ENCODE results near the gene NRIP3.

GRCh38 chr11:8963569-8964323 is 40.1 kb downstream of the NRIP3 start:
- TF ChIP-seq, protein P1, sequence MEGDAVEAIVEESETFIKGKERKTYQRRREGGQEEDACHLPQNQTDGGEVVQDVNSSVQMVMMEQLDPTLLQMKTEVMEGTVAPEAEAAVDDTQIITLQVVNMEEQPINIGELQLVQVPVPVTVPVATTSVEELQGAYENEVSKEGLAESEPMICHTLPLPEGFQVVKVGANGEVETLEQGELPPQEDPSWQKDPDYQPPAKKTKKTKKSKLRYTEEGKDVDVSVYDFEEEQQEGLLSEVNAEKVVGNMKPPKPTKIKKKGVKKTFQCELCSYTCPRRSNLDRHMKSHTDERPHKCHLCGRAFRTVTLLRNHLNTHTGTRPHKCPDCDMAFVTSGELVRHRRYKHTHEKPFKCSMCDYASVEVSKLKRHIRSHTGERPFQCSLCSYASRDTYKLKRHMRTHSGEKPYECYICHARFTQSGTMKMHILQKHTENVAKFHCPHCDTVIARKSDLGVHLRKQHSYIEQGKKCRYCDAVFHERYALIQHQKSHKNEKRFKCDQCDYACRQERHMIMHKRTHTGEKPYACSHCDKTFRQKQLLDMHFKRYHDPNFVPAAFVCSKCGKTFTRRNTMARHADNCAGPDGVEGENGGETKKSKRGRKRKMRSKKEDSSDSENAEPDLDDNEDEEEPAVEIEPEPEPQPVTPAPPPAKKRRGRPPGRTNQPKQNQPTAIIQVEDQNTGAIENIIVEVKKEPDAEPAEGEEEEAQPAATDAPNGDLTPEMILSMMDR (IDR thresholded peaks at IDR 0.05; ENCODE audit: low read depth, low read length) = no peak
- TF ChIP-seq POLR2A (IDR thresholded peaks at IDR 0.05; ENCODE audit: extremely low read depth, insufficient read length) (no peak), MYC (IDR thresholded peaks at IDR 0.05; ENCODE audit: low read depth, low read length) (no peak)

Measured in NB4 (cell line).